Left cardiac atrium (tissue), 4 donors: ENCODE data around the gene B3GALT2. TPM values are rescaled to one million over a fixed set of nuclear protein-coding genes. Genes with fewer than 3 reads are reported as not detected.

Experiments used
- ATAC-seq, 2 donors: fragments of 200-7000 bp; cut with Tn5 transposase; one replicate each; pipeline ENCODE4 v1.9.1; 2020; ENCODE audit warnings: mild to moderate bottlenecking in 2 of 2, moderate library complexity in 2 of 2
- DNase-seq: peaks from one replicate; pipeline ENCODE4 v3.0.0-alpha.2; 2020
- intact Hi-C, 2 donors: fragments of 100-400 bp; cut with DNase I; formaldehyde crosslinking; loops; one replicate each; pipeline versions ENCODE4 v1.14.1 to v1.15.1; 2022 to 2023
- total RNA-seq, 2 donors: library from RNA; stranded (reverse); fragmentation: NEBNext Ultra II Directional; extraction: Animal tissue kit (Norgen Biotek cat#: 25700); gene quantifications; one replicate each; pipeline ENCODE4 v1.2.1, GENCODE V29; 2021
- donor health status: DM: no; HTN: yes; CAD: no.
- donor health status: DM: no; HTN: yes; CAD: no; lungs with severe emphysema.
- donor health status: DM: yes; HTN: yes; CAD: no.
- donor health status: Dilated cardiomyopathy.

B3GALT2 gene
- total RNA-seq, 2 donors from 2014 or later = 26.4 to 48.6 TPM

- ATAC-seq (no peak), DNase-seq (no peak)
- intact Hi-C loops = loop anchor here in 1 of 2 donors (5.0 to 10.0 kb wide), 3 partner anchors 222 to 870 kb away; no protein-coding TSS in a partner anchor
Observed at GRCh38 chr1:193185211-193185610, 1.2 kb downstream of the B3GALT2 start.

DNA sequence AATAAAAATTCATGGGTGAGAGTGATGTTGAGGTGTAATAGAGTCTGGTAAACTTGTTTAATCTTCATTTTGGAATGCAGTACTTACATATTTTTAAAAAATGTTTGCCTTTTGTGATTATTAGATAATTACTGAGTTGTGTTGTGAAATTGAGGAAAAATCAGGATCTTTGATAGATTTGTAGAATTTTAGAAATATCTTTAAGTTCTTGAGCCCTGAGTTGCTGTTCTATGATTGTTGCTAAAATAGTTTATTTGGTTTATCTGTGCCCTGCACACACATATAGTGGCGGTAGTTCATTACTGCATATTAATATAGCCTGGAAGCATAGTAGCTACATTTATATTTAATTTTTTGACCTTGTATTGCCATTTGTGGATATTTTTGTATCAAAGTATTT, 1.6 kb downstream of the B3GALT2 start:
- intact Hi-C loops = loop anchor here in 1 of 2 donors (5.0 to 10.0 kb wide), 5 partner anchors 223 to 1113 kb away; no protein-coding TSS in a partner anchor
- DNase-seq (no peak), ATAC-seq (no peak)

DNA sequence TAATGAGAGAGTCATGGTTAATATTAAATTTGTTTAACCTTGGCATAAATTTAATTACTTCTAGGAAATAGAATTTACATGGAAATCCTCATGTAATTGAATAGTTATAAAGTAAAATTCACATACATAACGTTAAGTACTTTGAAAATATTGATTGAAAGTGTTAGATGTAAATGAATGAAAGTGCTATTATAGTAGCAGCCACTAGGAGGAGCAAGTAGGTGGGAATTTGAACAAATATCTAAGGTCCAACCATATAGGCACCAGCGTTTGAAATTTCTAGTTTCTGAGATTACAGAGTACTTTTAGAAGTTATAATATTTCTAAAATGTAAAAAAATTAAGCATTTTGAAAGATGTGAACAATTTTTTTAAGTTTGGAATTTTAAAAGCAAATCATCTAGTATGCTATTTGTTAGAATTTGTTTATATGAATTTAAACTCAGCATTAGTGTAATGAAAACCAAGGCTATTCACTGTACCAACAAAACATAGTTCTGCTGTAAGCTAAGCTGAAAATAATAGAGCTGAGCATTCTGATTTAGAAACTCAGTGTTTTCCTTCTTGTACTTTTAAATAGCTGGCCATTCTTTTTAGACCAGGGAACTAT, 3.3 kb downstream of the B3GALT2 start:
- ATAC-seq (no peak), DNase-seq (no peak)

DNA sequence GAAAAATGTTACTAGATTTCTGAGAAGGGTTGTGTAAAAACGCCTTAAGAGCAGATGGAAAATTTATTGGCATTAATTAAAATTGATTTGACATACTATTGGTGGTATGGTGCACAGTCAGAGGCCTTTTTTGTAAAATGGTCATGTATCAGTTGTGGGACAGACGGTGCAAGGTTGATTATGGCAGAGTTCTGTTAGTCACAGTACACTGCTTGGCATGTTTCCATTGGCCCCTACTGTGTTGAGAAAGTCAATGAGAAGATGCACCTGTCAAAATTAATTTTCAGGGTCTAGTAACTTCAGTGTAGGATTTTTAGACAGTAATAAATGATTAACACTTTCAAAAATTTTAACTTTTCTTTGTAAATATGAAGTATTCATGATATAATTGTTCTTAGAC, 4.4 kb downstream of the B3GALT2 start:
- peak in 1 of 2 donors; percentile 39 for ATAC-seq
- peak; percentile 22 for DNase-seq
- intact Hi-C loops = loop anchor here in 1 of 2 donors (5.0 to 10.0 kb wide), 4 partner anchors 783 to 1115 kb away; no protein-coding TSS in a partner anchor

More for the DNA sequence above, 3.3 kb downstream of the B3GALT2 start:
- intact Hi-C loops = loop anchor here in 1 of 2 donors (5.0 to 10.0 kb wide), 4 partner anchors 782 to 1114 kb away; no protein-coding TSS in a partner anchor

DNA sequence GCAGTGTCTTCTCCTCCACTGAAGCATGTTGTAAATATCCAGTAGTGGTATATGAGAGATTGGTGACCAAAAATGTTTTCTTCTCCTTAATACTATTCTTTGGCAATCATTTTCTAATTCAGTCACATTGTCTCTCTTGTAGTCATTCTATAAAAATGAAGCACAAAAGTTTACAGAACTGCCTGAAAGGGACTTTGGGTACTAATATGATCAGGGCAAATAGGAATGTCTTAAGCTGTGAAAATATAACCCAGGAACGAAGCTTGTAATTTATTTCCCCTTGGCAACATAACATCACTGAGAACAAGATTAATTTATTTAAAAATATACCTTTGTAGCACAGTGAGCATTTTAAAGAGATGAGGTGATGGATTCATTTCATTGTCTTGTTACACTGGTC, 4.9 kb downstream of the B3GALT2 start:
- no peak for DNase-seq
- intact Hi-C loops = loop anchor here in 1 of 2 donors (5.0 to 10.0 kb wide), 4 partner anchors 783 to 1116 kb away; no protein-coding TSS in a partner anchor
- no peak for ATAC-seq

GRCh38 chr1:193179094-193179493, 7.3 kb downstream of the B3GALT2 start:
- intact Hi-C loops = no loop called here
- DNase-seq = no peak
- no peak for ATAC-seq

GRCh38 chr1:193176788-193177187, 9.6 kb downstream of the B3GALT2 start:
- DNase-seq = no peak
- ATAC-seq = no peak
- intact Hi-C loops = no loop called here

- ATAC-seq = no peak
- intact Hi-C loops = no loop called here
- no peak for DNase-seq
Observed at GRCh38 chr1:193176113-193176512, 10.3 kb downstream of the B3GALT2 start.

GRCh38 chr1:193157360-193157759, 29.1 kb downstream of the B3GALT2 start:
- intact Hi-C loops = no loop called here
- ATAC-seq (no peak), DNase-seq (no peak)

- DNase-seq (no peak), ATAC-seq (no peak)
- intact Hi-C loops = no loop called here
Observed at GRCh38 chr1:193156822-193157142, 29.6 kb downstream of the B3GALT2 start.

- no peak for DNase-seq
- intact Hi-C loops = no loop called here
- ATAC-seq = no peak
Observed at GRCh38 chr1:193156117-193156821, 30.1 kb downstream of the B3GALT2 start.

- DNase-seq = no peak
- intact Hi-C loops = loop anchor here in 1 of 2 donors (10.0 kb wide), 1 partner anchor 1320 kb away; no protein-coding TSS in a partner anchor
- no peak for ATAC-seq
Observed at GRCh38 chr1:193144999-193145398, 41.4 kb downstream of the B3GALT2 start.

DNA sequence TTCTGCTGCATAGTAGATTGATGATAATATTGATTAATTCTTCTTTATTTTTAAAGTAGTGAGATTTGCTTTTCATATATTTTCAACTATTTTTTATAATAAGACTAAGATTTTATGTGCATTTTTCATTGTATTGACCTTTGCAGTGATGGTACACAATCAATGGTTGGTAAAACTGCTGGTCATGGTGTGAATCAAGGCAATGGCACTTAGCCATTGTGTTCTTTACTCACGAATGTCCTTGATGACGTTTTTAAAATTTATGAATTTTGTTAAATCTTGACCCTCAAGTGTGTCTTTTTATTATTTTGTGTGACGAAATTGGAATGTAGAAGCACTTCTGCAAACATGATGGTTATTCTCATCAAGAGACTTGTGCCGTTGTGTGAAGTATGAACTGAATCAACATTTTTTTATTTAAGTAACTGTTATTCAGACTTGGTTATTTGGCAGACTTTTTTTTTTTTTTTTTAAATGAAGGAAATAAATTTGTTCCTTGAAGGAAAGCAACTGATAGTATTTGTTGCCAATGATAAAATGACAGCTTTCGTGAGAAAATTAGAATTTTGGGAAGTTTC, 42.0 kb downstream of the B3GALT2 start:
- intact Hi-C loops = loop anchor here in 1 of 2 donors (10.0 kb wide), 1 partner anchor 1320 kb away; no protein-coding TSS in a partner anchor
- ATAC-seq = no peak
- DNase-seq = no peak

DNA sequence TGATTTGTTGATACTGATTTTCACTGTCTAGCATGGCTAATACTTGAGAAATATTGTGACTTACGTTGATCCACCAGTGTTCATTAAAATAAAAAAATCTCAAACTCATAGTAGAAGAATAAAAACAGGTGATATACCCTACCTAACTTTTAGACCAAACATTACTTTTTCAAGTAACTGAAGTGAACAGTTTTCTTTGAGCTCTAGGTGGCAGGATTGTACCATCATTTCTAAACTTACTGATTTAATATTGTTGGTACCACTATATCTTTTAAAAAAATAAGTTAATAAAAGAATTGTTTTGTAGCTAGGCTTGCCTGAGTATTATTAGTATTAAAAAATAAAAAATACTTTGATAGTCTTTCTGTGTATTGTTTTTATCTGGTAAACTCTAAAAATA, 43.1 kb downstream of the B3GALT2 start:
- DNase-seq (no peak), ATAC-seq (no peak)
- intact Hi-C loops = loop anchor here in 1 of 2 donors (10.0 kb wide), 1 partner anchor 1322 kb away; no protein-coding TSS in a partner anchor

DNA sequence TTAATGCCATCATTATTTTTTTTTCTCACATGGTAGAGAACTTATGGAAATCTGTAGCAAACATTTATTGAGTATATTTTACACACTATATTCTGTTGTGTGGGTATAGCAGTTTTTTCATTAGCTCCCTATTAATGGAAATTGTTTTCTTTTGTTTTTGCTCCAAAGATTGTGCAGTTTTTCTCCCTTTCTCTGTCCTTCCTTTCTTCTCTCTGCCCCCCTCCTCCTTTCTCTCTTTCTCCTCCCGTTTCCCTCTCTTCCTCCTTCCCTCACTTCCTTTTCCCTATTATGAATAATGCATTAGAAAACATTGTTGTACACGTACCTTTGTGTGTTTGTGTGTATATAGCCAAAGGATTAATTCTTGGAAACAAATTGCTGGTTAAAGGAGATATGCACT, 44.0 kb downstream of the B3GALT2 start:
- DNase-seq (no peak), ATAC-seq (no peak)
- intact Hi-C loops = loop anchor here in 1 of 2 donors (10.0 kb wide), 1 partner anchor 1322 kb away; no protein-coding TSS in a partner anchor

GRCh38 chr1:193141804-193142203, 44.6 kb downstream of the B3GALT2 start:
- intact Hi-C loops = loop anchor here in 1 of 2 donors (10.0 kb wide), 1 partner anchor 1323 kb away; no protein-coding TSS in a partner anchor
- ATAC-seq (no peak), DNase-seq (no peak)

GRCh38 chr1:193140254-193140653, 46.2 kb downstream of the B3GALT2 start:
- intact Hi-C loops = loop anchor here in 1 of 2 donors (10.0 kb wide), 1 partner anchor 1325 kb away; no protein-coding TSS in a partner anchor
- ATAC-seq (no peak), DNase-seq (no peak)

- intact Hi-C loops = no loop called here
- no peak for DNase-seq
- no peak for ATAC-seq
Observed at GRCh38 chr1:193131266-193131860, 55.0 kb downstream of the B3GALT2 start.
